ENCODE data around the gene SETD1B.
"Not testable (repeated sequence)": the region's sequence is repeated elsewhere in the genome, so short reads cannot be mapped to it uniquely, and the experiment has no call there.

The SETD1B gene

GRCh38 chr12:121857322-121858246 is 53.8 kb downstream of the SETD1B start:
- no peak for DNase-seq (ENCODE audit: low read depth)

GRCh38 chr12:121858318-121858661 is 54.5 kb downstream of the SETD1B start:
- no peak for DNase-seq (ENCODE audit: low read depth)

DNA sequence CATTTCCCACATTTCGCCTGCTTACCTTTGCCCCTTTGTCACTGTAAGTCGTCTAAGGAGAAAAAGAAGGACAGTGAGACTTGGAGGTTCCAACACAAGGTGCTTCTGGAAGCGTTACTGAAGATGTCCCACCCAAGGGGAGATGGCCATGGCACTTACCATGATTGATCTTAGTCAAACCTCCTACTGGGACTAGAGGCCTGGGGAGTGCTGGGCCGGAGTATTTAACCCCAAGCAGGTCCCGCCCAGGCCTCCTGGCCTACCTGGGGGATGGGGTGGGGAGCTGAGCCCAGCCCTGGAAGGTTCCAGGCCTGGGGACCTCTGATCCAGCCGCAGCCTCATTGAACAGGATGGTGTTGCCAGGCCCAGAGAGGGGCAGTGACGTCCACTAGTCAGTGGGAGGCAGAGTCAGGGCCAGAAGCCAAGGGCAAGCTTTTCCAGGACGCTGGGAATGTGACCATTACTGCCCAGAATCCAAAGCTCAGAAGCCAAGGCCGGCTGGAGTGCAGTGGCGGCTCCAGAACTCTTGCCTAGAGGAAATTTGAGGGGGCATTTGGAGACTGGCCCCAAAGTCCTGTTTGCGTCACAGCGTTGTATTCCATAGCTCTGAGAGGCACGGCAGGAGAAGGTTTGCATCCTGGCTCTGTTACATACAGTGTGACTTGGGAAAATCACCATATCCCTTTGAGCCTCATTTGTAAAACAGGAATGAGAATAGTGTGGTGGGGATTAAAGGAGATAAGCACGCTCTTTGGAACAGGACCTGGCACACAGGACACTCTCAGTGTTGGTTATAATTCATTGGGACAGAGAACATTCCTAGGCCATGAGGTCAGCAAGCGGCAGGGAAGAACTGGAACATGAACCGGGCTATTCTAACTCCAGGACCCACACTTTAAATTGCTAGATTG is 55.1 kb downstream of the SETD1B start, which contains the start of gene HPD:
Gene HPD (minus strand): TSS at position 198 of the 911 bp plus-strand sequence. CDS start 36 bp downstream, at position 162.
- peak; percentile 50 for DNase-seq (ENCODE audit: low read depth)

DNA sequence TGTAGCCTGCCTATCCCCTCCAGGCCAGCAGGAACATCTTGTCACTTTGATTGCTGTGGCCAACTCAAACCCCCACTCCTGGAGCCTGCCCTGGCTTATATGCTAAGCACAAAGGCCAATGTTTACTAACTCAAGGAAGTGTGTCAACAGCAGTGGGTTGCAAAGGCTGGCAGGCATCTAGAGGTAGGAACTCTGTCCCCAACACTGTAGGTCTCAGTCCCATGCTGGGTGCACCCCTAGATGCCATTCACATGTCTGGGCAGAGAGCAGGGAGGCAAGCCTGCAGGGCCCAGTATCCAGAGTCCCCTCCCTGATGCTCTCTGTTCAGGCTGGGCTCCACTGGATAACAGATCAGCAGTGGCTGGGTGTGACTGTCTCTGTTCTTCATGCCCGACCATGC is 56.4 kb downstream of the SETD1B start:
- DNase-seq (ENCODE audit: low read depth): no peak

- not testable (repeated sequence) for DNase-seq (ENCODE audit: low read depth)
These were observed 56.9 kb downstream of the SETD1B start for GRCh38 chr12:121860699-121861098.

GRCh38 chr12:121861636-121862254 is 57.9 kb downstream of the SETD1B start:
- DNase-seq (ENCODE audit: low read depth): no peak

DNA sequence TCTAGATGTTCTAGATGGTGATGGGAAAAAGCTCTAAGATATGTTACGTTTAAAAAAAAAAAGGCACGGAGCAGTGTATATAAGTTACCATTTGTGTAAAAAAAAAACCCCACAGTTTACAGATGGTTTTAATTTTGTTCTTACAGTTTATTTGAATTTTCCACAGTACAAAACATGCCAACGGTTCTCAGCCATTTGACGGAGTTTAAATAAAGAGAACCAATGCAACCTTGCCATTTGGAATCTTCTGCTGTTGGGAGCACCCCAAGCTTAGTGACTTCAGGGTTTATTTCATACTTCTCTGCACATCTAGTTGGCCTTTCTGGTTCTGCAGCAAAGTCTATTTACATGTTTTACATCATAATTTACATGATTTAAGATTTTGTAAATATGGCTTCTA is 62.5 kb downstream of the SETD1B start:
- DNase-seq (ENCODE audit: low read depth): no peak

DNA sequence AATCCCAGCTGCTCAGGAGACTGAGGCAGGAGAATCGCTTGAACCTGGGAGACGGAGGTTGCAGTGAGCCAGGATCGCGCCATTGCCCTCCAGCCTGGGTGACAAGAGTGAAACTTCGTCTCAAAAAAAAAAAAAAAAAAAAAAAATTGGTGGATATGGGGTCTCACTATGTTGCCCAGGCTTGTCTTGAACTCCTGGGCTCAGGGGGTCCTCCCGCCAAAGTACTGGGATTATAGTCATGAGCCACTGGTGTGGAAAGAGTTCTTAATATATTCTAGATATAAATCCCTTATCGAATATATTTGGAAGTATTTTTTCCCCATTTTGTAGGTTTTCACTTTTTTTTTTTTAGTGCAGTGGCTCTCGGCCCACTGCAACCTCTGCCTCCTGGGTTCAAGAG is 65.4 kb downstream of the SETD1B start:
- DNase-seq (ENCODE audit: low read depth): not testable (repeated sequence)

- no peak for DNase-seq (ENCODE audit: low read depth)
These were observed 67.7 kb downstream of the SETD1B start for GRCh38 chr12:121871467-121871866.

GRCh38 chr12:121872546-121873215 is 68.9 kb downstream of the SETD1B start:
- no peak for DNase-seq (ENCODE audit: low read depth)

DNA sequence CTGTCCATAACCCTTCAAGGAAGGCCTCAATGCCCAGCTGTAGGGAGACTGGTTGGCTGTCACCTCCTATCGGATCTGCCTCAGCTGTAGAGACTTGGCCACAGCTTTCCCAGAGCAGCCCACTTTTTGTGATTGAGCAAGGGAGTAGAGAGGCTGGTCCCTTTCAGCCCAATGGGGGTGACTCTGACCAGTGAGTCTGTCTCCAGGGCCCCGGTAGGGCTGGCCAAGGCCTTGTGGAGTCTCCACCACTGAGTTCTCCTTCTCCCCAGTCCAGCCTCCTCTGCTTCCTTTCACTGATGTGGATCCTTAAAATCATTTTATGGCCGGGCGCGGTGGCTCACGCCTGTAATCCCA is 69.4 kb downstream of the SETD1B start:
- DNase-seq (ENCODE audit: low read depth): no peak

DNA sequence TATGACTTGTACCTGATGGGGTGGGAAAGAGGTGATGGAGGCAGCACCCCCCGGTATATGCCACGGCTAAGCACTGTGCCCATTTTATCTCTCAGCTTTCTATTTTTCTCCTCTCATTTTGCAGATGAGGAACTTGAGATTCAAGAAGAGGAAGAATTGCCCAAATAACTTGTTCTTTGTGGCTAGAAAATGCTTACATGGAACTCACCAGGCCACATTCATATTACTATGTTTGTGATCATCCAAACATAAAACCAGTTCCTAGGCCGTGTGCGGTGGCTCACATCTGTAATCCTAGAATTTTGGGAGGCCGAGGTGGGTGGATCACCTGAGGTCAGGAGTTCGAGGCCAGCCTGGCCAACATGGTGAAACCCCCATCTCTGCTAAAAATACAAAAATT is 70.3 kb downstream of the SETD1B start:
- DNase-seq (ENCODE audit: low read depth): no peak

DNA sequence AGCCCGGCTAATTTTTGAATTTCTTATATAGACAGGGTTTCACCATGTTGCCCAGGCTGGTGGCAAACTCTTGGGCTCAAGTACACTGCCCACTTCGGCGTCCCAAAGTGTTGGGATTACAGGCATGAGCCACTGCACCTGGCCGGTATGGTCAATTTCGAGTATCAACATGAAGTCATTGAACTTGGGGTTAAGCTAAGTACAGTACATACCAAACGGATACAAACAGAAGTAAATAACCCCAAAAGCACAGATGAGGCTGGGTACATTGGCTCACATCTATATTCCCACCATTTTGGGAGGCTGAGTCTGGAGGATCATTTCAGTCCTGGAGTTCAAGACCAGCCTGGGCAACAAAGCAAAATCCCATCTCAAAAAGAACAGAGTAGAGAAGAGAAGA is 71.8 kb downstream of the SETD1B start:
- DNase-seq (ENCODE audit: low read depth): no peak

- DNase-seq (ENCODE audit: low read depth): not testable (repeated sequence)
These were observed 72.3 kb downstream of the SETD1B start for GRCh38 chr12:121876080-121876447.

All from HS-27A (cell line).